K562 (cell line): ENCODE results near the gene C15orf61. TPM values are rescaled to one million over a fixed set of nuclear protein-coding genes. Genes with fewer than 3 reads are reported as not detected.

Experiments used
- ATAC-seq: fragments of 200-7000 bp; cut with Tn5 transposase; 3 replicates; pipeline ENCODE4 v1.9.1; 2020; ENCODE audit warnings: moderate library complexity
- BruUV-seq: library from RNA; stranded (reverse); fragments of 400-500 nt; replicated peaks from 2 replicates; lab custom pipeline; 2021; lab: Mats Ljungman, UMichigan
- CTCF ChIA-PET: fragments of 300-600 bp; formaldehyde crosslinking; extraction: SDS; loops from one replicate; lab custom pipeline; 2021; ENCODE audit warnings: low intra/inter-chr PET ratio; lab: Yijun Ruan, JAX
- POLR2A ChIA-PET: fragments of 300-600, 350-650 bp; sonication (Branson Sonifier 250); formaldehyde crosslinking; extraction: SDS; loops from one replicate; lab custom pipeline; 2021; ENCODE audit warnings: antibody characterized with exemption, inconsistent platforms; lab: Yijun Ruan, JAX
- DNase-seq, 4 experiments: peaks; one replicate each; pipeline versions ENCODE4 v3.0.0 to v3.0.0-alpha.2; 2011 to 2018; ENCODE audit warnings: low spot score in 3 of 4, mixed read lengths in 3 of 4; ENCODE audit errors: extremely low read depth in 1 of 4
- FAIRE-seq: peaks from 2 replicates; lab custom pipeline; 2011; peaks lifted over from hg19 to GRCh38; lab: Jason Lieb, UNC
- H2AFZ ChIP-seq: 2 replicates; pipeline ENCODE4 v1.6.0; 2011; ENCODE audit warnings: low read depth, low read length, control low read depth, inconsistent platforms
- H3K27ac ChIP-seq: fragments of 200-600 bp; 3 replicates; pipeline ENCODE4 v1.8.0; 2011; ENCODE audit warnings: low read depth, mild to moderate bottlenecking, control low read depth, inconsistent platforms, low read length, moderate library complexity, mixed read lengths; ENCODE audit errors: extremely low read depth
- H3K27me3 ChIP-seq, 2 experiments: fragments of 300-600 bp in 1 of 2; 2 replicates in 1 of 2; 3 replicates in 1 of 2; pipeline versions ENCODE4 v1.6.0 to v1.8.0; 2011; ENCODE audit warnings: inconsistent platforms in 2 of 2, low read length in 2 of 2, mild to moderate bottlenecking in 1 of 2, mixed read lengths in 1 of 2, moderate library complexity in 1 of 2; ENCODE audit not compliant: control insufficient read depth in 2 of 2, insufficient read depth in 2 of 2
- H3K36me3 ChIP-seq: fragments of 300-600 bp; 3 replicates; pipeline ENCODE4 v1.8.0; 2011; ENCODE audit warnings: mild to moderate bottlenecking, low read length, inconsistent platforms; ENCODE audit not compliant: control insufficient read depth, insufficient read depth
- H3K4me1 ChIP-seq, 2 experiments: fragments of 200-600 bp in 1 of 2; replicated peaks in 1 of 2; 2 replicates in 1 of 2; 3 replicates in 1 of 2; pipeline versions ENCODE4 v1.5.1 to v1.8.0; 2011; ENCODE audit warnings: inconsistent platforms in 2 of 2, low read length in 2 of 2, mild to moderate bottlenecking in 1 of 2, mixed read lengths in 1 of 2, moderate library complexity in 1 of 2; ENCODE audit not compliant: control insufficient read depth in 2 of 2, insufficient read depth in 2 of 2
- H3K4me2 ChIP-seq: 2 replicates; pipeline ENCODE4 v1.6.1; 2011; ENCODE audit warnings: low read length, control low read depth, inconsistent platforms, mixed read lengths; ENCODE audit not compliant: insufficient read depth
- H3K4me3 ChIP-seq: fragments of 200-600 bp; sonication (generic), shearing (Covaris generic); 2 replicates; pipeline ENCODE4 v1.5.1; 2016; ENCODE audit warnings: control low read depth, inconsistent platforms
- H3K79me2 ChIP-seq: fragments of 200-600 bp; 3 replicates; pipeline ENCODE4 v1.8.0; 2011; ENCODE audit warnings: low read length, inconsistent platforms; ENCODE audit not compliant: control insufficient read depth, insufficient read depth
- H3K9ac ChIP-seq, 2 experiments: 2 replicates each; pipeline versions ENCODE4 v1.6.0 to v1.6.1; 2011; ENCODE audit warnings: low read depth in 2 of 2, low read length in 2 of 2, control low read depth in 1 of 2, inconsistent platforms in 1 of 2, mild to moderate bottlenecking in 1 of 2, mixed read lengths in 1 of 2; ENCODE audit not compliant: insufficient read depth in 1 of 2
- H3K9me1 ChIP-seq: one replicate; pipeline ENCODE4 v1.6.0; 2011; ENCODE audit warnings: inconsistent platforms, mild to moderate bottlenecking, low read length, moderate library complexity; ENCODE audit not compliant: control insufficient read depth, insufficient read depth
- H3K9me3 ChIP-seq: replicated peaks from 2 replicates; pipeline ENCODE4 v1.5.1; 2011; ENCODE audit warnings: low read depth, low read length, inconsistent platforms; ENCODE audit not compliant: control insufficient read depth, insufficient read depth
- H4K20me1 ChIP-seq: replicated peaks from 2 replicates; pipeline ENCODE4 v1.6.1; 2011; ENCODE audit warnings: low read length, inconsistent platforms, mixed read lengths; ENCODE audit not compliant: control insufficient read depth, insufficient read depth
- BCOR ChIP-seq: fragments of 450-650 bp; IDR thresholded peaks from 2 replicates; pipeline ENCODE4 v1.6.1; 2016
- BDP1 ChIP-seq: IDR thresholded peaks from 3 replicates; pipeline ENCODE4 v1.6.1; 2011; ENCODE audit not compliant: insufficient read length, insufficient read depth
- BRD4 ChIP-seq: fragments of 200-600 bp; sonication (generic); IDR thresholded peaks from 2 replicates; pipeline ENCODE4 v1.6.1; 2017; ENCODE audit warnings: inconsistent platforms
- ETV1 ChIP-seq: fragments of 450-650 bp; conservative IDR thresholded peaks from 2 replicates; pipeline ENCODE4 v1.6.1; 2016; ENCODE audit warnings: missing genetic modification characterization, control low read depth, low read depth, missing compliant biosample characterization
- HCFC1 ChIP-seq: IDR thresholded peaks from 2 replicates; pipeline ENCODE4 v1.6.1; 2012; ENCODE audit warnings: low read depth, low read length, improper control_type of control experiment
- HDGF ChIP-seq: fragments of 450-650 bp; IDR thresholded peaks from 2 replicates; pipeline ENCODE4 v1.6.1; 2016
- MEIS2 ChIP-seq: fragments of 450-650 bp; IDR thresholded peaks from 2 replicates; pipeline ENCODE4 v1.6.1; 2014; ENCODE audit warnings: mild to moderate bottlenecking; ENCODE audit not compliant: partially characterized antibody
- NFIC ChIP-seq: fragments of 450-650 bp; IDR thresholded peaks from 2 replicates; pipeline ENCODE4 v1.6.1; 2017; ENCODE audit warnings: mild to moderate bottlenecking, inconsistent platforms
- SAP30 ChIP-seq: fragments of 200-600 bp; sonication (generic); IDR thresholded peaks from 2 replicates; pipeline ENCODE4 v1.6.1; 2012; ENCODE audit warnings: borderline replicate concordance, low read depth, mild to moderate bottlenecking, moderate library complexity, low read length, control low read depth, inconsistent platforms; ENCODE audit not compliant: insufficient read depth, poor library complexity, severe bottlenecking
- STAT5A ChIP-seq: IDR thresholded peaks from 2 replicates; pipeline ENCODE4 v1.6.1; 2012; ENCODE audit warnings: low read length, inconsistent platforms, borderline replicate concordance
- TAF15 ChIP-seq: fragments of 200-400 bp; formaldehyde crosslinking; IDR thresholded peaks from 2 replicates; pipeline ENCODE4 v1.6.1; 2017; ENCODE audit warnings: mild to moderate bottlenecking, low read depth, low read length, moderate library complexity
- TOE1 ChIP-seq, 2 experiments: fragments of 450-650 bp in 1 of 2; sonication (generic) in 1 of 2; formaldehyde crosslinking in 1 of 2; IDR thresholded peaks; 2 replicates each; pipeline versions ENCODE4 v1.7.1 to v1.8.0; 2016 to 2022; ENCODE audit warnings: borderline replicate concordance in 2 of 2, mild to moderate bottlenecking in 2 of 2, antibody characterized with exemption in 1 of 2, inconsistent platforms in 1 of 2, low read depth in 1 of 2, missing genetic modification reagents in 1 of 2, moderate library complexity in 1 of 2
- TSC22D4 ChIP-seq: fragments of 450-650 bp; IDR thresholded peaks from 2 replicates; pipeline ENCODE4 v1.6.1; 2016; ENCODE audit warnings: missing genetic modification characterization, missing biosample characterization, control low read depth
- ZFPM2 ChIP-seq: fragments of 250-450 bp; sonication (Bioruptor Pico); IDR thresholded peaks from 2 replicates; pipeline ENCODE4 v1.5.1; 2022; ENCODE audit warnings: mild to moderate bottlenecking
- ZNF239 ChIP-seq: fragments of 250-450 bp; sonication (Bioruptor Pico); IDR thresholded peaks from 2 replicates; pipeline ENCODE4 v1.4.0; 2020; ENCODE audit warnings: mild to moderate bottlenecking
- ZNF668 ChIP-seq: fragments of 250-450 bp; sonication (Bioruptor Pico); IDR thresholded peaks from 2 replicates; pipeline ENCODE4 v1.8.0; 2022; ENCODE audit warnings: mild to moderate bottlenecking, inconsistent platforms
- ZNF830 ChIP-seq: fragments of 250-450 bp; sonication (Bioruptor Pico); IDR thresholded peaks from 2 replicates; pipeline ENCODE4 v1.5.0; 2021; ENCODE audit warnings: mild to moderate bottlenecking
- WGBS: fragments of 100-300 bp; shearing (Covaris generic); methylation state at CpG from one replicate; pipeline ENCODE4 v1.1.6; 2016; ENCODE audit warnings: low coverage, mixed read lengths; ENCODE audit not compliant: insufficient coverage; ENCODE audit errors: missing lambda C conversion rate; 5-methylcytosine and 5-hydroxymethylcytosine counted together
- in situ Hi-C: fragments of 300-500 bp; cut with MboI; formaldehyde crosslinking; loops from 4 replicates; pipeline ENCODE4 v1.15.0; 2018; ENCODE audit warnings: inconsistent platforms, mixed read lengths
- intact Hi-C: fragments of 100-400 bp; cut with micrococcal nuclease; formaldehyde crosslinking; loops from 2 replicates; pipeline ENCODE4 v1.14.2; 2022
- polyA plus RNA-seq, 8 experiments: library from polyadenylated mRNA; depleted of rRNA in 4 of 8; stranded (reverse) in 5 of 8; unstranded in 3 of 8; fragments of >200 nt; fragmentation: Nextera tagmentation in 2 of 8; fragmentation: Illumina TruSeq in 1 of 8; extraction: Ambion mirVana in 2 of 8; extraction: Trizol in 1 of 8; gene quantifications; 2 replicates each; pipeline versions ENCODE4 v1.2.1 to v1.2.3, GENCODE V29; 2011 to 2014; ENCODE audit warnings: inconsistent platforms in 1 of 8, missing spikeins in 1 of 8
- total RNA-seq, 7 experiments: library from RNA; depleted of rRNA in 6 of 7; stranded (reverse); fragments of >200 nt in 6 of 7; fragmentation: Illumina TruSeq in 2 of 7; extraction: Trizol in 2 of 7; gene quantifications; 2 replicates each; pipeline versions ENCODE4 v1.2.1 to v1.2.3, GENCODE V29; 2011 to 2021; ENCODE audit warnings: low replicate concordance in 1 of 7
- TF ChIP-seq, protein P1 (sequence below): IDR thresholded peaks from 3 replicates; pipeline ENCODE4 v1.6.1; 2011; ENCODE audit warnings: borderline replicate concordance, mild to moderate bottlenecking; ENCODE audit not compliant: insufficient read length, insufficient read depth
- TF ChIP-seq, protein P2 (sequence below): sonication (generic); formaldehyde crosslinking; IDR thresholded peaks from 2 replicates; pipeline ENCODE4 v1.4.0; 2020; ENCODE audit warnings: mild to moderate bottlenecking, missing genetic modification reagents
- TF ChIP-seq, protein P3 (sequence below), 2 experiments: fragments of 450-650 bp in 1 of 2; sonication (generic) in 1 of 2; formaldehyde crosslinking in 1 of 2; IDR thresholded peaks in 1 of 2; conservative IDR thresholded peaks in 1 of 2; 2 replicates each; pipeline versions ENCODE4 v1.6.1 to v1.8.1; 2016 to 2023; ENCODE audit warnings: mild to moderate bottlenecking in 2 of 2, moderate library complexity in 2 of 2, inconsistent platforms in 1 of 2, missing genetic modification reagents in 1 of 2

The C15orf61 gene
- total and polyA plus RNA-seq, 9 of the 15 experiments (the other 6 are each of a cell fraction or from before 2014, with no cell fraction given), result 1.6 to 10.5 (median 4.3) TPM

- Histone ChIP-seq H3K9ac (peak overlapping the region; percentile 89 to 95), H3K4me2 (peak overlapping the region; percentile 88), H3K9me3 (no peaks in the 10 kb centered on the region), H2AFZ (peak overlapping the region; percentile 93), H3K4me3 (peak overlapping the region; percentile 83), H3K36me3 (peaks cover 24% of the 10 kb centered on the region; the same call in 2 of the 3 replicates), H4K20me1 (no peaks in the 10 kb centered on the region), H3K9me1 (no peaks in the 10 kb centered on the region), H3K27me3 (no peaks in the 10 kb centered on the region), H3K27ac (peak overlapping the region; percentile 77), H3K4me1 (peaks cover 10 to 21% of the 10 kb centered on the region in 2 experiments), H3K79me2 (peaks cover 24% of the 10 kb centered on the region)
- POLR2A ChIA-PET, result interaction anchor here (1.0 to 1.4 kb wide), 4 partner anchors 9 to 127 kb away, joined by 3 to 6 read pairs (median 4); no protein-coding TSS in a partner anchor
- CTCF ChIA-PET, result no interaction called here
- ATAC-seq, result peak; percentile 56
- no peak for FAIRE-seq
- intact Hi-C loops, result no loop called here
- in situ Hi-C loops, result no loop called here
- BruUV-seq, result no TSS peak
- 11% methylated on average over 7 of the region's 7 CpGs for WGBS
- peak in 3 of 4 experiments; percentile 18 to 52 (median 41) for DNase-seq
- no peak for TF ChIP-seq BRD4
- TF ChIP-seq STAT5A, result no peak
- TF ChIP-seq, protein P1, sequence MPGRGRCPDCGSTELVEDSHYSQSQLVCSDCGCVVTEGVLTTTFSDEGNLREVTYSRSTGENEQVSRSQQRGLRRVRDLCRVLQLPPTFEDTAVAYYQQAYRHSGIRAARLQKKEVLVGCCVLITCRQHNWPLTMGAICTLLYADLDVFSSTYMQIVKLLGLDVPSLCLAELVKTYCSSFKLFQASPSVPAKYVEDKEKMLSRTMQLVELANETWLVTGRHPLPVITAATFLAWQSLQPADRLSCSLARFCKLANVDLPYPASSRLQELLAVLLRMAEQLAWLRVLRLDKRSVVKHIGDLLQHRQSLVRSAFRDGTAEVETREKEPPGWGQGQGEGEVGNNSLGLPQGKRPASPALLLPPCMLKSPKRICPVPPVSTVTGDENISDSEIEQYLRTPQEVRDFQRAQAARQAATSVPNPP, result no peak
- no peak for TF ChIP-seq TAF15
- TF ChIP-seq BDP1, result no peak
- peak; percentile 8 for TF ChIP-seq SAP30
- TF ChIP-seq, protein P2, sequence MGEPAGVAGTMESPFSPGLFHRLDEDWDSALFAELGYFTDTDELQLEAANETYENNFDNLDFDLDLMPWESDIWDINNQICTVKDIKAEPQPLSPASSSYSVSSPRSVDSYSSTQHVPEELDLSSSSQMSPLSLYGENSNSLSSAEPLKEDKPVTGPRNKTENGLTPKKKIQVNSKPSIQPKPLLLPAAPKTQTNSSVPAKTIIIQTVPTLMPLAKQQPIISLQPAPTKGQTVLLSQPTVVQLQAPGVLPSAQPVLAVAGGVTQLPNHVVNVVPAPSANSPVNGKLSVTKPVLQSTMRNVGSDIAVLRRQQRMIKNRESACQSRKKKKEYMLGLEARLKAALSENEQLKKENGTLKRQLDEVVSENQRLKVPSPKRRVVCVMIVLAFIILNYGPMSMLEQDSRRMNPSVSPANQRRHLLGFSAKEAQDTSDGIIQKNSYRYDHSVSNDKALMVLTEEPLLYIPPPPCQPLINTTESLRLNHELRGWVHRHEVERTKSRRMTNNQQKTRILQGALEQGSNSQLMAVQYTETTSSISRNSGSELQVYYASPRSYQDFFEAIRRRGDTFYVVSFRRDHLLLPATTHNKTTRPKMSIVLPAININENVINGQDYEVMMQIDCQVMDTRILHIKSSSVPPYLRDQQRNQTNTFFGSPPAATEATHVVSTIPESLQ (CRISPR knock-in tag), result no peak
- no peak for TF ChIP-seq TSC22D4 (tag)
- peak; percentile 34; the same call in 1 of the 2 replicates for TF ChIP-seq ETV1 (tag)
- peak; percentile 25 for TF ChIP-seq MEIS2
- TF ChIP-seq HDGF, result 0 out of 2 replicates have a peak, but pooled peaks have one; percentile 2
- 0 out of 2 replicates have a peak, but pooled peaks have one; percentile 13 for TF ChIP-seq TOE1 (IDR thresholded peaks at IDR 0.05; ENCODE audit: borderline replicate concordance)
- no peak for TF ChIP-seq TOE1 (CRISPR knock-in tag; IDR thresholded peaks at IDR 0.05; ENCODE audit: borderline replicate concordance, low read depth)
- TF ChIP-seq ZFPM2, result no peak
- 0 out of 2 replicates have a peak, but pooled peaks have one; percentile 2 for TF ChIP-seq BCOR
- no peak for TF ChIP-seq ZNF668 (CRISPR knock-in tag)
- TF ChIP-seq ZNF239 (CRISPR knock-in tag), result no peak
- no peak for TF ChIP-seq ZNF830 (CRISPR knock-in tag)
- TF ChIP-seq, protein P3, sequence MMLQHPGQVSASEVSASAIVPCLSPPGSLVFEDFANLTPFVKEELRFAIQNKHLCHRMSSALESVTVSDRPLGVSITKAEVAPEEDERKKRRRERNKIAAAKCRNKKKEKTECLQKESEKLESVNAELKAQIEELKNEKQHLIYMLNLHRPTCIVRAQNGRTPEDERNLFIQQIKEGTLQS (IDR thresholded peaks at IDR 0.05), result no peak
- TF ChIP-seq, protein P3 (CRISPR knock-in tag; conservative IDR thresholded peaks at IDR 0.05), result no peak
- peak; percentile 14; the same call in 1 of the 2 replicates for TF ChIP-seq NFIC
- no peak for TF ChIP-seq HCFC1
These were observed 22.4 kb downstream of the C15orf61 start for GRCh38 chr15:67543348-67543718.
